ENCODE data around the gene C20orf144.
A peak's percentile ranks its signal among the peaks of the same experiment; 100 is the strongest.

C20orf144 gene

DNA sequence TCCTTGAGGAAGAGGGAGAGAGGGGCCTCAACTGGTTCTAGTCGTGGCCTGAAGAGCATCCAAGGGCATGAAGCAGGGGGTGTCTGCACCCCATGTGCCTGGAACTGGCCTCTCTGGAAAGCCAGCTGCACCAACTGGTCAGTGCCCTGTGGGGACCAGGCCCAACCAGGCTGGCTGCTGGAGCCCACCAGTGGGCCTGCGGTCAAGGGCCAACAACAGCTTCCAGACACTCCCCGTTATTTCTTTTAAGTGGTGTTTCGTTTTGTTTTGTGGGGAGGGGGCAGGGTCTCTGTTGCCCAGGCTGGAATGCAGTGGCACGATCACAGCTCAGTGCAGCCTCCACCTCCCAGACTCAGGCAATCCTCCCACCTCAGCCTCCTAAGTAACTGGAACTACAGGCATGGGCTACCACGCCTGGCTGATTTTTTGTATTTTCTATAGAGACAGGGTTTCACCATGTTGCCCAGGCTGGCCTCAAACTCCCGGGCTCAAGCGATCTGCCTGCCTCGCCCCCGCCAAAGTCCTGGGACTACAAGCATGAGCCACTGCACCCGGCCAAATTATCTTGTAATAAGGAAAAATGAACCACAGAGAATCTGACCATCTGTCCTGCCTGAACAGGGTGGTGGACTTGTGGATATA lies 11.9 kb upstream of the C20orf144 start:
- no peak for DNase-seq (ENCODE audit: low spot score)

DNA sequence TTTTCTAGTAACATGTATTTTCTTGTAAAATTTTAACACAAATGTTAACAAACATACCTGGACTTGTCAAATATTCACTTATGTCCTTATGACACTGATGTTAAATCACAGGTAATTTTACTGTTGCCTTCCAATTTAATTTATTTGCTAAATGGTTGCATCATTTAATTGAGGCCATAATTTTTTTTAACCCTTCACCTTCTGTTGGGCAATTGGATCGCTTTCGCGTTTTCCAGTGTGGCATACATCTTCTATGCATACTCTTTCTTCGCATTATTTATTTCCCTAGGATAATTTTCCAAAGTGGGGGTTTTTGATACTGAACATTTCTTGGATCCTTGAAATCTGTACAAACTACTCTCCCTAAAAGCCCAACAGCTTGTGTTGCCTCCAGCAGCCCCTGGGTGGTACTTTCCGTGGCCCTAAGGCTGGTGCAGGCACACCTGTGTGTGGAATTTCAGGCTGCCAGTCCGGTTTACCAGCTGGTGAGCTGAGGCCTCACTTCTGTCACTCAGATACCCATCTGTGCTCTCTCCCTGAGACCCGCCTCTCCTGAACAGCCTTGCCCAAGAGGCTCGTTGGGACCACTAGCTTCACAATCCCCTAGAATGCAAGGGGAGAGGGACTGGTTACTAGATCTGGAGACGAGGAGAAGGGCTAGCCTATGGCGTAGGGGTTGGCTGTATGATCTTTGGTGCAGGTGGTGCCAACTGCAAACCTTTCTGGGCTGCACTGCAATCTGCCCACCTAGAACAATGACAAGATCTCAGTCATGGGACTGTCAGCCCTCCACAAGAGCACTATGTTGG lies 11.2 kb upstream of the C20orf144 start:
- DNase-seq (ENCODE audit: low spot score), result no peak

DNA sequence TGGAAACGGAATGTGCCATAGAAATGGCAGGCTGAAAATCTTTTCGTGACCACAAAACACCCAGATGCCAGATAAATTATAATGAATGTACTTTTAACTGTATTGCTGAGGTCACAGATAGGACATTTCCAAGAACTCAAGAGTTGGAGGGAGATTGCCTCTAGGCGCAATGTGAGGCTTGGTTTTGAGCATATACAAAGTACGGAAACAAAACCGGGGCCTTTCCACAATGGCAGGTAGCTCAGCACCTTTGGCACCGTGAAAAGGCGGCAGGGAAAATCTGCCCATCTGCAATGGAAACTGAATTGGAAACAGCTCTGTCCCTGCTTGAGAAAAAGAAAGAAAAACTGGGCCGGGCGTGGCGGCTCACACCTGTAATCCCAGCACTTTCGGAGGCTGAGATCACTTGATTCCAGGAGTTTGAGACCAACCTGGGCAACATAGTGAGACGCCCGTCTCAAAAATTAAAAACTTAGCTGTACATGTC lies 10.5 kb upstream of the C20orf144 start:
- DNase-seq (ENCODE audit: low spot score), result no peak

DNA sequence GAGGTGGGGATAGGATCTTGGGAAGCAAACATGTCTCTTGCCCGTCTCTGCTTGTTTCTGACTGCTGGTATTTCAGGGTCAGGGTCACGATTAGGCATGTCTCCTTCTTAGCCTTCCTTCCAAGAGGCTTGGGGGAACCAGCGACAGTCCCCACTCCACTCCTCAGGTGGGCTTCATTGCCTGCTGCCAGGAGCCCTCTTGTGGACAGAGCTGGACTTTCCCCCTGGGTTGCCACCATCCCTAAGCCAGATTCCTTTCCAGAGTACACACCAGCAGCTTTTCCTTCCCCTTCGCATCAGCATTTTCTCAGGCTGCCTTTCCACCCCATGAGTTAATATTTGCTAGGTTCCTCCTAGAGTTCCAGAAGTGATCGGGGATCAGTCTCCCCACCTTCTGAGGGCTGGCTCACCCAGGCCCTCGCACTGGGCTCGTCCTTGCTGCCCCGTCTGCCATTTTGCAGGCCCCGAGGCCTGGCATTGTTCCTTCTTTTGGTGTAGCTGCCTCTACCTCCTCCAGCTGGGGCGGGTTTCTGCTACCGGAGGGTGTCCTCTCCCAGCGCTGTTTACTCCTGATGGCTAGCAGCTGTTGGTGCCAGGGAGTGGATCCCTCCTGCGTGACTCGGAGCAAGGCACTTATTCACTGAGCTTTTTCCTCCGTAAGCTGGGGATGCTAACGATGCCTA lies 8.8 kb upstream of the C20orf144 start:
- peak; percentile 79 for DNase-seq (ENCODE audit: low spot score)

DNA sequence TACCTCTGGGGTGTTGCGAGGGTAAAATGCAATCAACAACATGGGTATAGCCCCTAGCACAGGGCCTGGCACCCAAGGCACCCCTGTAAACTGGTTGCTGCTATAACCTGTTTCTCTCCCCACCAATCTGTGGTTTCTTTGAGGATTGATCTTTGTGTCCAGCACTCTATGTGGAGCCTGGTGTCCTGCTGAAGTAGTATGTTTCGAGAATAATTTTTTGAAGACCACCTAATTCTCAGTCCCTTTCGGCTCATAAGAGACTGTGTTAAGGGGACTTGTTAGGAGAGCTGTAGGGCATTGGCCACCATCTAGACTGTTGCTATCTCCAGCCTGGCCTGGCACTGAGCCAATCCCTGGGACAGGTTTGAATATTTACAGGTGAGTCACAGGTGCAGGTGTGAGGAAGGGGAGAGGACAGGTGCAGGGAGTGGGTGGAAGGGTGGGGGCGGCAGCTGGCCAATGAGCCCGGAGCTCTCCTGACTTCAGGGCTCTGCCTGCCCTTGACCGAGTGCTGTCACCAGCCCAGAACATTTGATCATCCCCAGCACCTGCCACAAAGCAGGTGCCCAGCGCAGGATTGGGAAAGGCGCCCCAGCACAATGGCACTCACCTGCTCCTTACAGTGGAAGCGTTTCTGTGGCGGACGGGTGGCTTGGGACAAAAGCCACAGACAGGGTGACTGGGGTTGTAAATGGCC lies 8.1 kb upstream of the C20orf144 start:
- no peak for DNase-seq (ENCODE audit: low spot score)

DNA sequence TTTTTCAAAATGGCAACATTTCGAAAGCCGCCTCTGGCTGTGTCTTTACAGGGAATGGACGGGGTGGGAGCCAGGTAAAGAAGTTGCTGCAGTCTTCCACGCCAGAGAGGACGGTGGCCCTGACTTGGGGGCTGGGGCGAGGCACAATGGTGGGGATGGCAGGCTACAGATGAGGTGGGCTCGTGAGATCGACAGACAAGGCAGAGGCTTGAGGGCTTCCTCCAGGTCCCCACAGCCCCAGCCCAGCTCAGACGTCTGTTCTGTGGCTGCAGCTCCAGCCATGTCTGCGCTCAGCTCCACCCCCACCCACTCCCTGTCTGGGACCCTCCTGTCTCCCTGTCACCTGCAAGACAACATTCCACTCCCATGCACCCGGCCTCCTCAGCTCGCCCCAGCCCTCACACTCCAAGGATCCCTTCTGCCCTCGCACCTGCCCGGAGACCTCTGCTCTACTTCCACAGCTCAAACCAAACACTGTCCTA lies 7.4 kb upstream of the C20orf144 start:
- no peak for DNase-seq (ENCODE audit: low spot score)

DNA sequence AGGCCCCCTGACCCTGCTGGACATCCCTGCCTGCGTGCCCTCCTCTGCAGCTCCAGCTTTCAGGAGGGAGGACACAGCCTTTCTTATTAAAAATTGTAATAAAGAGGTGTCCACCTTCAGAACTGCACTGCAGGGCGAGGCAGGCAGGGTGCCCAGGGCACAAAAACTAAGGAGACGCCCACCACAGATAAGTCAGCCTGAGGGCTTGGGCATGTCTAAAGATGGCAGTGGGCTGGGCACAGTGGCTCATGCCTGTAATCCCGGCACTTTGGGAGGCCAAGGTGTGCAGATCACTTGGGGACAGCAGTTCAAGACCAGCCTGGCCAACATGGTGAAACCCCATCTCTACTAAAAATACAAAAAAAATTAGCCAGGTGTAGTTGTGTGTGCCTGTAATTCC lies 7.0 kb upstream of the C20orf144 start:
- DNase-seq (ENCODE audit: low spot score), result no peak

DNA sequence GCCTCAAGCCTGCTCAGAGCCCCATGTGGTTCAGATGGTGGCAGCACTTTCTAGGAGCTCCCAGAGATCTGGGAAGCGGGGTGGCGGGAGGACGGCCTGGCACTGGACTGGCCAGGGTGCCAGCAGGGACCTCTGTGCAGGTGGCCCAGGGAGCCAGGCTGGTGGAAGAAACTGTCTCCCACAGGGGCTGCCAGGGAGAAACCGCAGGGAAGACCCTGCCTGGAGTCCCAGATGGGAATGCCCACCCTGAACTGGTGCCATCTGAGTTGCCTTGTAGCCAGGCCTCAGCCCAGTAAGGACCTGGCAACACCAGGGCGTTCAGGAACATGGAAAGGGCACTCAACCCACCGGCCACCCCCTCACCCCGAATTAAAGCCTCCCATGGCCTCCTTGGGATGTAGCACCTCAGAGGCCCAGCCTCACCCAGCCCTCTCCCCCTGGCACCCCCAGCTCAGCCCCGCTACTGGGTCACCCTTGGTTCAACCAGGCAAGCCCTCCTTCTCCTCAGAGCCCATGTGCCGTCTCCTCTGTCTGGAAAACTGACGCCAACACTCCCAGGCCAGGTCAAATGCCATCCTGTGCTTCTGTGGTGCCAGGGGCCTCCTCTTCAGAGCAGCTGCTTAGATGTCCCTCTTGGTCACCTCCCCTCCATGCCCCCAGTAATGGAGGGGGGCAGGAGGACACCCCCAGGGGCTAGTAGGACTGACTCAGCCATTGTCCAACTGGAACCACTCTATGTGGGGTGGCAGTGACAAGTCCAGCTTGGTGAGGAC lies 5.9 kb upstream of the C20orf144 start:
- no peak for DNase-seq (ENCODE audit: low spot score)

DNA sequence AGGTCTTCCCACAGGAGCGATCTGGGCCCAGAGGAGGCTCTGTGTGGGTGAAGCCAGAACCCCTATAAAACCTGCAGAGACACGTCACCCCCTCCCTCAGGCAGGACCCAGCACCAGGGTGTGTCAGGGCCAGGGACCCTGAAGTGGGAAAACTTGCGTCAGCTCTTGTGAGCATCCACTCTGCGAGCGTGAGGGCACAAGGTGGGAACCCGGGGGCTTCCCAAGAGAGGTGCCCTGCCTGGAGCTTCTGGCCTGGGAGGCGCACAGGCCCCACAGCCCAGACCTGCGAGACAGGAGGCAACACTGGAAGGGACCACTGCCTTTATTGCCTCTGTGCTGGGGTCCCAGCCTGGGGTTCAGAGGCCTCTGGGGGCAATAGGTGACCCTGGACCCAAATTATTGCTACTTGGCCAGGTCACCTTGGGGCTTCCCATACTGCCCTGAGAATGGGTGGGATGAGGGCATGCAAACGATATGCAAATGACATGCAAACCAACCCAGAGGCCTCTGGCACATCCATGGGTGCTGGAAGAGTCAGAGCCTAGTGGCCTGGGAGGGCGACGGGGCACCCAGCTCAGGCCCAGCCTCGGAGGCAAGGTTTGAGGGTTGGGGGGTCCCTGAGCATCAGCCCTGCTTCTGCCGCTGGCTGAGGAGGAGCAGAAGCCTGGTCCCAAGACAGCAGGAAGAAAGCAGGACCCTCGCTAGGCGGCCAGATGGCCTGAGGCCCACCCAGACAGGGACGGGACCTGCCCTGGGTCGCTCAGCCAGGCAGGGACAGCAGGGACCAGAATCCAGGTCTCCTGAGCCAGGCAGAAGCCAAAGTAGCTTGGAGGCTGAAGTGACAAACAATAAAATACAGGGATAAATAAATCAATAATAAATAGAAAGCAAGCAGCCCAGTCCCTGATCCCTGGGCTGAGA lies 5.1 kb upstream of the C20orf144 start:
- no peak for DNase-seq (ENCODE audit: low spot score)

DNA sequence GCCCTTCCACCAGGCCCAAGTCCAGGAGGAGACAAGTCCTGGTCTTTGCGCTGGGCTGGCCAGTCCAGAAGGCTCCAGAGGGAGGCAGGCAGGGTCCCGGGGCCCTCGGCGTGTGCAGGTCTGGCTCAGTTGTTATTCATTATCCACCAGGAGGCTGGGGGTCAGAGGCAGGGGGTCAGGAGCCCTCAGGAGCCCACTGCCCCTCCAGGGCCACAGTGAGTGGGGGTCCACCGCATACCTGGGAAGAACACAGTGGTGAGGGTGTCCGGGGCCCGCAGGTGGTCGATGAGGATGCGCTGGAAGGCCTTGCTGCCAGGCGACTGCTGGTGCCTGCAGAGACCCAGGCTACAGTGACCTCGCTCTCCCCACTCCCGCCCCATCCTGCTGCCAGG lies 4.4 kb upstream of the C20orf144 start:
- no peak for DNase-seq (ENCODE audit: low spot score)

DNA sequence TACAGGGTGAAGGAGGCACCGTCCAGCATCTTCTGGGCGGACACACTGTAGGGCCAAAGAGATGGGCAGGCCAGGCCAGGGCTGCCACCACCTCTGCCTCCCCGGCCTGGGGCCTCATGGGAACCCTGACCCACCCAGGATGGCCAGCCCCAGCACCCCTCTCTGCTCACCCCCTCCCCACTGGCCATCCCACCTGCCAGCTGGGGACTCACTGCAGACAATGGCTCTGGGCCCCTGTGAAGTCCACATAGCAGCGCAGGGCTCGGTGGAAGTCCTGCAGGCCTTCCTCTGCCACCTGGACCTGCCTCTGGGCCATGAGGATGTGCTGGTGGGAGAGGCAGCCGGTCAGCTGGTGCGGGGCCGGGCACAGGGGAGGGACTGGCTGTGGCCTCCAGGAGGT lies 3.6 kb upstream of the C20orf144 start:
- no peak for DNase-seq (ENCODE audit: low spot score)

DNA sequence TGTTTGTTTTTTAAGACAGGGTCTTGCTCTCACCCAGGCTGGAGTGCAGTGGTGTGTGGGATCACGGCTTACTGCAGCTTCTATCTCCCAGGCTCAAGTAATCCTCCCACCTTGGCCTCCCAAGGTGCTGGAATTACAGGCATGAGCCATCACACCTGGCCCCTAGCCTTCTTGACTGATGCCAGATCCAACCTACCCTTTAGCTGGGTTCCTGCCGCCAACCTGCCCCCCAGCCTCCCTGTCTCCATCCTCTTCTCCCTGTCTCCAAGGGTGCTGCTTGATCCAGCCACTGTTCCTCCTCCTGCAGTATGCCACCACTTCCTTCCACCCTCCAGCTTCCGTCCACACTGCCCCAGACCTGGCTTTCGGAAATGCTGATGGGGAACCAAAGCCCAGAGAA lies 3.2 kb upstream of the C20orf144 start:
- no peak for DNase-seq (ENCODE audit: low spot score)

DNA sequence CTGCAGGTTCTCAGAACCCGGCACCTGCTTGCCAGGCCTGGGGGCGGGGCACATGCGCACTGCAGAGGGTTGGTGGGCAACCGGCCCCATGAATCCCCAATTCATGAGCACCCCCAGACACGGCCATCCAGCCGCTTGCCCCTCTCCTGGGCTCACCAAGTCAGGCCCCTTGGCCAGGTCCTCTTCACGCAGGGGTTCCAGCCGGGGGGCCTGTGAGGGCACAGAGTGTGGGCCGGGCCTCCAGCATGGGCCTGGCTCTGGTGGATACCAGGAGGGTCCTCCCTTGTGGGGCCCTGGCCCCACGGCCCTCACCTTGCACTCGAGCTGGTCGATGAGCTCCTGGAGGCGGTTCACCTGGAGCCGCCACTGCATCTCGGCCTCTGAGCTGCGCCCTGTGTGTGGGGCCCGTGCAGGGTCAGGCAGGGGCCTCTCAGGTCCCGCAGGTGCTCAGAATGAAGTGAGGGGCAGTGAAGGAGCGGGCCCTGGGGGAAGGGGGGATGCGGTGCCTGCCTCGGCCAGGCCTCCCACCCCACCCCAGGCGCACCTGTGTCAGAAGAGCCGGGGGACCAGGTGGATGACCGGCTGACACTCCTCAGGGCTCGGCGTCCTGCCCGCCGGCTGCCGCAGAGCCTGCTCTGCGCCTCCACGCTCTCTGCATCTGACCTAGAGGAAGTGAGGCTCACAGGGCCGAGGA lies 2.6 kb upstream of the C20orf144 start:
- no peak for DNase-seq (ENCODE audit: low spot score)

DNA sequence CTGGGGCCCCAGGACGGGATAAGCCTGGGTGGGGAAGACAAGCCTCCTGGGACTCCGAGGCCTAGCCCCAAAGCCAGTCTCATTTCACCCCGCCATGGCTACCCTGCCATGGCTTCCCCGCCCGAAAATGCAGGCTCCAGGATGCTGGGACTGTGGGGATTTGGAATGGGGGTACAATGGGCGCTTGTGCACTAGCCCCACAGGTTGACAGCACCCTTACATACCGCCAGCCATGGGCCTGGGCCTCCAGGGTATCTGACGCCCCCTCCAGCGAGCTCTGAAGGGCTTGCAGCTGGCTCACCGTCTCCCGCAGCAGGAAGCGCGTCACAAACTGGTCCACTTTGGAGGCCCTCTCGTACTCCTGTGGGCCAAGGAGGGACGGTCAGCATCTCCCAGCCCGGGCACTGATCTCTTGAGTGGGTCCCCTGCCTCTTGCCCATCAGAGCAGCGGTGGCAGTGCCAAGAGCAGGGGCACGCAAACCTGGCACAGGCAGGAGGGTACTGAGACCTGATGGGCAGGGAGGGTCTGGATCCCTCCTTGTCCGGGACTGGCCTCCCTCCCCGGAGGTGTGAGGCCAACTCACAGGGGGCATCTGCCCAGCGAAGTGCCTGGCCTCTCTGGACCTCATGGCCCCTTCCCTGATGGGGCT lies 2.0 kb upstream of the C20orf144 start:
- DNase-seq (ENCODE audit: low spot score), result no peak

DNA sequence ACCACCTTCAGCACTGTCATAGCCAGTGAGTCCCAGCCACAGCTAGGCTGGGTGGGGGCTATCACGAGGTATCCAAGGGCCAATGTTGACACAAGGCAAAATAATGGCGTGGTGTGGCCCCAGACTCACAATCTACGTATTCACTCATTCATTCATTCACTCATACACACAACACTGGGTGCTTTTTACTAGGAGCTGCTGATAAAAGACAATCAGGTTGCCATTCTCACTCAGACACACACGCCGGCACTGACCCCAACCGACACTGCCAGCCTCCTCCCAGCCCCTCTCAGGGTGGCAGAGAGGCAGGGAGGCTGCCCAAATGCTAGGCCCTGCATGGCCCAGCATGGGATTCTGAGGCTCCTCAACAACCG lies 1.5 kb upstream of the C20orf144 start:
- DNase-seq (ENCODE audit: low spot score), result no peak

DNA sequence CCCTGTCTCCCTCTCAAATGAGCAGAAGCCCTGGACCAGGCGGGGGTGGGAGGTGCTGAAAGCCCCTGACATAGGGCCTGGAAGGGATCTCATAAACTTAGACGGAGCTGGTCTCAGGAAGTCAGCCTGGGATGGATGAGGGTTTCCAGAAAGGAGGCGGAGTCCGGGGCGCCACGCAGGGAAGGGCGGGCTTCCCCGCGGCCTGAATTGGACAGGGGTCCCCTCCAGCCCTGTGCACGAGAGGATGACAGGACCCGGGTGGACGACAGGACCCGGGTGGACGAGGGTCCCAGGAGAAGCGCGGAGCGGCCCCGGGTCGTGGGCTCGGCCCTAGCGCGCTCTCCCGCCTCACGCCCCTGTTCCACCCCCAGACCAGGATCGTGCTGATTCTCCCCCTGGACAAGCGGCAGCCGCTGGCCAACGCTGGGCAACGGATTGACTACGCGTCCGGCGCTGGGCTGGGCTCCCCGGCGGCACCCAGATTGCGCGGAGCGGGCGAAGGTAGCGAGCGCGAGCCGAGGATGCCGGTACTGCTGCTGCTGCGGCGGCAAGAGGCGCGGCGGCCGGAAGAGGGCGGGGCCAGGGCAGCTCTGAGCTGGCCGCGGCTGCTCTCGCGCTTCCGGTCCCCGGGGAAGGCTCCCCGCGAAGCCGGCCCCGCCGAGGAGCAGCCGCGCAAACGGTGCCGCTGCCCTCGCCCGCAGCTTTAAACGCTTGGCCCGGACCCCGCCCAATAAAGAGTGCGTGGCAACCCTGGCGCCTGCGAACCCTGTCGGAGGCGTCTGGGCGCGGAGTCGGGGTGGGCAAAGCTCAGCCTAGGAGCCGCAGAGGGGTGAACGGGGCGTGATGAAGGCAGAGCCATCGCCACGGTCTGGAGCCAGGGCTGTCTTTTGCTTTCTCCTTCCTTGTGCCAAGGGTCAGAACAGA lies 1.3 kb downstream of the C20orf144 start:
- peak; percentile 74 for DNase-seq (ENCODE audit: low spot score)

DNA sequence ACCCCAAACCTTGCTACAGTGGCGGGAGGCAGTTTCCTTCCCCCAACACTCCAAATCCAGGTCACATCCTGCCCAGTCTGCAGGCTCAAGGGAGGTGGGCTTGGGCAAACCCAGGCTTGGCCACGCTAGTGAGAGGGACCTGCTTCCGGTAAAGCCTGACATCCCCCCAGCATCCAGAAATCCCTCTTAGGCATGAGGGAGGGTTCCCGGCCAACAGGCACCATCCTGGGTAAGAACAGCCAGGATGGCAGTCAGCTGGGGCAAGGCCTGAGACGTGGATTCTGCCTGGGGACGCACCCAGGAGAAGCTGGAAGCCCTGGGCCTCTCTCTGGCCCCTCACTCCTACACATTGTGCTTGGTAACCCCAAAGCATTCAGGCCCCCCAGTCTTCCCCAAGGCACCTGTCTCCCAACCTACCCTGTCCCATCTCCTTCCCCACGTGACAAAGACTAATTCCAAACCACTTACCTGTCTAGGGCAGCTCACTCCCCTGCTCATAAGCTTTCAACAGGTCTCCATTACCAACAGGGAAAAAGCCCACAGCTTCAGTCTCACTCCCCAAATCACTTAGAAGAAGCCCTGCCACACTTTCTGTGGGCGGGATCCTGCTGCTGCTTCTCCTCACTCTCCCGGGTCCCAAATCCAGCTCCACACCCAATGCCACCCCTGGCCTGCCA lies 2.1 kb downstream of the C20orf144 start:
- no peak for DNase-seq (ENCODE audit: low spot score)

DNA sequence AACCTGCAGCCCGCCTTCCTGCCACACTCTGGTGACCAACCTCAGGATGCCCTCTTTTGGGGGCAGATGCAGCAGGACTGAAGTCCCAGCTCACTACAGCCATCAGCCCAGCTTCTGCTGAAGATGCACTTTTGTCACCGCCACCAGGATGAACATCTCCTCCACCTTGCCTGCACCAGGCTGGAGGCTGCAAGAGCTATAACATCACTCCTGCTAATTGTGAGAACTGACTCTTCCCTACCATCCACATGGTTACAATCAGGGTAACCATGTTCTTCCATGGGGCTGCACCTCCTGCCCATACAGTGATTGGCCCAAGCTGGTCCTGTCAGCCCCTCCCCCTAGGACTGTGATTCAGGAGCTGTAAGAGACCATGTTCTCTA lies 2.6 kb downstream of the C20orf144 start:
- DNase-seq (ENCODE audit: low spot score), result no peak

Measured in COLO829 (cell line).